K562 (cell line): ENCODE measurements around the gene FAM120B.

Source experiments
- ATF7 ChIP-seq: fragments of 450-650 bp; IDR thresholded peaks from 2 replicates; pipeline ENCODE4 v1.7.1; 2014; ENCODE audit warnings: mild to moderate bottlenecking, moderate library complexity
- REST ChIP-seq, 2 experiments: fragments of 450-650 bp; formaldehyde crosslinking in 1 of 2; IDR thresholded peaks; 2 replicates each; pipeline versions ENCODE4 v1.4.0 to v1.6.1; 2014 to 2020; ENCODE audit warnings: mild to moderate bottlenecking in 2 of 2, borderline replicate concordance in 1 of 2, low read depth in 1 of 2
- SMC3 ChIP-seq: conservative IDR thresholded peaks from 2 replicates; pipeline ENCODE4 v1.6.1; 2011; ENCODE audit warnings: low read depth, low read length, improper control_type of control experiment; ENCODE audit not compliant: insufficient read depth
- ZNF436 ChIP-seq: fragments of 250-450, 450-650 bp; sonication (Bioruptor Pico); formaldehyde crosslinking; IDR thresholded peaks from 2 replicates; pipeline ENCODE4 v1.7.0; 2020; ENCODE audit warnings: mild to moderate bottlenecking

DNA sequence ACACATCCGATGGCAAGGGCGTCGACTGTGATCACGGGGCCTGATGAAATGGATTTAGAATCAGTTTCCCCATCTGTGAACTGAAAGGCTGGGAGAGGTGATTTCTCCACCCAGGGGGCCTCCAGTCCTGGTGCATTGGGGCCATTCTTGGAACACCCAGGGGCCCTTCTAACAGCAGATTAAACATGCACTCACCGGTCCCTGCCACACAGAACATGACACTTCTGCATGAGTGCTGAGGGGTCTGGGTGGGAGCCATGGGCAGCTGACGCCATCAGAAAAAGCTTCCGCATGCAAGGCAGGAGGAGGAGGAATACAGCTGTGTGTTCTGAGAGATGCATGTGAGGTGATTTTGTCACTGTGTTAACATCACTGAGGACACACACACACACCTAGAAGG lies 42.5 kb upstream of the FAM120B start:
- TF ChIP-seq ATF7 (no peak), ZNF436 (CRISPR knock-in tag) (no peak), SMC3 (no peak), REST (IDR thresholded peaks at IDR 0.05; ENCODE audit: borderline replicate concordance) (no peak), REST (CRISPR knock-in tag; IDR thresholded peaks at IDR 0.05; ENCODE audit: low read depth) (no peak)
